ENCODE measurements around the gene TFF3.

DNA sequence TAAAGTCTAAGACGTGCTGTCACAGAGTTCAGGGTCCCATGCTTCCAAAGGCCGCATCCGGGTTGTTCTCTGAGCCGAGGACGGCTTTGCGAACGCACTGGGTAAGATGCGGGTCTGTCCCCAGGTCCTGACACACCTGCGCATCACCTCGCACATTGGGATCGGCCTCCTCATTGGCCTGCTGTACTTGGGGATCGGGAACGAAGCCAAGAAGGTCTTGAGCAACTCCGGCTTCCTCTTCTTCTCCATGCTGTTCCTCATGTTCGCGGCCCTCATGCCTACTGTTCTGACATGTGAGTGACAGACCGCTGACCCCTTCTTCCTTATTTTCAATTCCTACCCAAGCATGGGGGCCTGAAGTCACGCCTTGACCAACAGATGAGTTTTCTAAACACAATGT lies 25.3 kb downstream of the TFF3 start:
- TF ChIP-seq EZH2 (optimal IDR thresholded peaks at IDR 0.05; ENCODE audit: low read depth, low read length), result no peak
- TF ChIP-seq, protein P1, sequence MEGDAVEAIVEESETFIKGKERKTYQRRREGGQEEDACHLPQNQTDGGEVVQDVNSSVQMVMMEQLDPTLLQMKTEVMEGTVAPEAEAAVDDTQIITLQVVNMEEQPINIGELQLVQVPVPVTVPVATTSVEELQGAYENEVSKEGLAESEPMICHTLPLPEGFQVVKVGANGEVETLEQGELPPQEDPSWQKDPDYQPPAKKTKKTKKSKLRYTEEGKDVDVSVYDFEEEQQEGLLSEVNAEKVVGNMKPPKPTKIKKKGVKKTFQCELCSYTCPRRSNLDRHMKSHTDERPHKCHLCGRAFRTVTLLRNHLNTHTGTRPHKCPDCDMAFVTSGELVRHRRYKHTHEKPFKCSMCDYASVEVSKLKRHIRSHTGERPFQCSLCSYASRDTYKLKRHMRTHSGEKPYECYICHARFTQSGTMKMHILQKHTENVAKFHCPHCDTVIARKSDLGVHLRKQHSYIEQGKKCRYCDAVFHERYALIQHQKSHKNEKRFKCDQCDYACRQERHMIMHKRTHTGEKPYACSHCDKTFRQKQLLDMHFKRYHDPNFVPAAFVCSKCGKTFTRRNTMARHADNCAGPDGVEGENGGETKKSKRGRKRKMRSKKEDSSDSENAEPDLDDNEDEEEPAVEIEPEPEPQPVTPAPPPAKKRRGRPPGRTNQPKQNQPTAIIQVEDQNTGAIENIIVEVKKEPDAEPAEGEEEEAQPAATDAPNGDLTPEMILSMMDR (IDR thresholded peaks at IDR 0.05; ENCODE audit: low read length), result no peak

Data from MM.1S (cell line).